ENCODE results near the gene EPS8L1.

DNA sequence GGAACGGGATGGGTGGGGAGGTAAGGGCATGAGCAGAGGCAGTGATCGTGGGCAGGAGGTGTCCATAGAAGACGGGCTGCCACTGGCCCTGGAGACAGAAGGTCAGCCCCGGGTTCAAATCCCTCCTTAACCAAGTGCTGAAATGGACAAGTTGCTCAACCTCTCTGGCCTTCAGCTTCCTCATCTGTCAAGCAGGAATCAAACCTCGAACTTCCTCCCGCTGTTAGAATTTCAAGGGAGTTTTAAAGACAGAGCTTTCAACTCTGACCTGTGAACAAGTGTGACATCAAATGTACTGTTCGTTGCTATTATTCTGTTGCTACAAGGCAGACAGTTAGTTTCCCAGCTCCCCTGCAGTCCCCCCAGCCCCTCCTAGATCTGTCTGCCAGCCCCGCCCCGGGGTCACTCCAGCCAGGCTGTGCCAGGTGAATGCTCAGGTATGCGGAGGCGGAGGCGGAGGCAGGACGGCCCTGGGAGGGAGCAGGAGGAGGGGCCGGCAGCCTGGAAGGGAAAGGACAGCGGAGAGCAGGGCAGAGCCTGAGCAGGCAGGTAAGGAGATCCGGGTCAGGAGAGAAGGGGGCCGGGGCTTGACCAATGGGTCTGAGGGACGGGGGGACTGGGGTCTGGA lies at the start of gene EPS8L1:
- TF ChIP-seq, protein P1, sequence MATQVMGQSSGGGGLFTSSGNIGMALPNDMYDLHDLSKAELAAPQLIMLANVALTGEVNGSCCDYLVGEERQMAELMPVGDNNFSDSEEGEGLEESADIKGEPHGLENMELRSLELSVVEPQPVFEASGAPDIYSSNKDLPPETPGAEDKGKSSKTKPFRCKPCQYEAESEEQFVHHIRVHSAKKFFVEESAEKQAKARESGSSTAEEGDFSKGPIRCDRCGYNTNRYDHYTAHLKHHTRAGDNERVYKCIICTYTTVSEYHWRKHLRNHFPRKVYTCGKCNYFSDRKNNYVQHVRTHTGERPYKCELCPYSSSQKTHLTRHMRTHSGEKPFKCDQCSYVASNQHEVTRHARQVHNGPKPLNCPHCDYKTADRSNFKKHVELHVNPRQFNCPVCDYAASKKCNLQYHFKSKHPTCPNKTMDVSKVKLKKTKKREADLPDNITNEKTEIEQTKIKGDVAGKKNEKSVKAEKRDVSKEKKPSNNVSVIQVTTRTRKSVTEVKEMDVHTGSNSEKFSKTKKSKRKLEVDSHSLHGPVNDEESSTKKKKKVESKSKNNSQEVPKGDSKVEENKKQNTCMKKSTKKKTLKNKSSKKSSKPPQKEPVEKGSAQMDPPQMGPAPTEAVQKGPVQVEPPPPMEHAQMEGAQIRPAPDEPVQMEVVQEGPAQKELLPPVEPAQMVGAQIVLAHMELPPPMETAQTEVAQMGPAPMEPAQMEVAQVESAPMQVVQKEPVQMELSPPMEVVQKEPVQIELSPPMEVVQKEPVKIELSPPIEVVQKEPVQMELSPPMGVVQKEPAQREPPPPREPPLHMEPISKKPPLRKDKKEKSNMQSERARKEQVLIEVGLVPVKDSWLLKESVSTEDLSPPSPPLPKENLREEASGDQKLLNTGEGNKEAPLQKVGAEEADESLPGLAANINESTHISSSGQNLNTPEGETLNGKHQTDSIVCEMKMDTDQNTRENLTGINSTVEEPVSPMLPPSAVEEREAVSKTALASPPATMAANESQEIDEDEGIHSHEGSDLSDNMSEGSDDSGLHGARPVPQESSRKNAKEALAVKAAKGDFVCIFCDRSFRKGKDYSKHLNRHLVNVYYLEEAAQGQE (IDR thresholded peaks at IDR 0.05; ENCODE audit: low read depth), result no peak
- TF ChIP-seq, protein P2, sequence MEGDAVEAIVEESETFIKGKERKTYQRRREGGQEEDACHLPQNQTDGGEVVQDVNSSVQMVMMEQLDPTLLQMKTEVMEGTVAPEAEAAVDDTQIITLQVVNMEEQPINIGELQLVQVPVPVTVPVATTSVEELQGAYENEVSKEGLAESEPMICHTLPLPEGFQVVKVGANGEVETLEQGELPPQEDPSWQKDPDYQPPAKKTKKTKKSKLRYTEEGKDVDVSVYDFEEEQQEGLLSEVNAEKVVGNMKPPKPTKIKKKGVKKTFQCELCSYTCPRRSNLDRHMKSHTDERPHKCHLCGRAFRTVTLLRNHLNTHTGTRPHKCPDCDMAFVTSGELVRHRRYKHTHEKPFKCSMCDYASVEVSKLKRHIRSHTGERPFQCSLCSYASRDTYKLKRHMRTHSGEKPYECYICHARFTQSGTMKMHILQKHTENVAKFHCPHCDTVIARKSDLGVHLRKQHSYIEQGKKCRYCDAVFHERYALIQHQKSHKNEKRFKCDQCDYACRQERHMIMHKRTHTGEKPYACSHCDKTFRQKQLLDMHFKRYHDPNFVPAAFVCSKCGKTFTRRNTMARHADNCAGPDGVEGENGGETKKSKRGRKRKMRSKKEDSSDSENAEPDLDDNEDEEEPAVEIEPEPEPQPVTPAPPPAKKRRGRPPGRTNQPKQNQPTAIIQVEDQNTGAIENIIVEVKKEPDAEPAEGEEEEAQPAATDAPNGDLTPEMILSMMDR (IDR thresholded peaks at IDR 0.05 in 2 of 3, conservative IDR thresholded peaks at IDR 0.05 in 1 of 3; ENCODE audit: borderline replicate concordance in 1 of 3, insufficient read depth in 1 of 3, low read depth in 2 of 3, low read length in 2 of 3), result no peak
- TF ChIP-seq EZH2 (IDR thresholded peaks at IDR 0.05) (no peak), SP1 (IDR thresholded peaks at IDR 0.05; ENCODE audit: low read depth) (peak; percentile 25; the same call in 1 of the 2 replicates), EGR1 (IDR thresholded peaks at IDR 0.05; ENCODE audit: low read depth) (peak; percentile 96), POLR2A (IDR thresholded peaks at IDR 0.05; ENCODE audit: borderline replicate concordance, extremely low read depth, insufficient read depth, insufficient read length) (no peak), ZNF274 (IDR thresholded peaks at IDR 0.05; ENCODE audit: low read depth, low read length) (no peak), CEBPB (IDR thresholded peaks at IDR 0.05; ENCODE audit: low read depth) (no peak)
- TF ChIP-seq, protein P3, sequence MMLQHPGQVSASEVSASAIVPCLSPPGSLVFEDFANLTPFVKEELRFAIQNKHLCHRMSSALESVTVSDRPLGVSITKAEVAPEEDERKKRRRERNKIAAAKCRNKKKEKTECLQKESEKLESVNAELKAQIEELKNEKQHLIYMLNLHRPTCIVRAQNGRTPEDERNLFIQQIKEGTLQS (IDR thresholded peaks at IDR 0.05), result no peak
- TF ChIP-seq, protein P4, sequence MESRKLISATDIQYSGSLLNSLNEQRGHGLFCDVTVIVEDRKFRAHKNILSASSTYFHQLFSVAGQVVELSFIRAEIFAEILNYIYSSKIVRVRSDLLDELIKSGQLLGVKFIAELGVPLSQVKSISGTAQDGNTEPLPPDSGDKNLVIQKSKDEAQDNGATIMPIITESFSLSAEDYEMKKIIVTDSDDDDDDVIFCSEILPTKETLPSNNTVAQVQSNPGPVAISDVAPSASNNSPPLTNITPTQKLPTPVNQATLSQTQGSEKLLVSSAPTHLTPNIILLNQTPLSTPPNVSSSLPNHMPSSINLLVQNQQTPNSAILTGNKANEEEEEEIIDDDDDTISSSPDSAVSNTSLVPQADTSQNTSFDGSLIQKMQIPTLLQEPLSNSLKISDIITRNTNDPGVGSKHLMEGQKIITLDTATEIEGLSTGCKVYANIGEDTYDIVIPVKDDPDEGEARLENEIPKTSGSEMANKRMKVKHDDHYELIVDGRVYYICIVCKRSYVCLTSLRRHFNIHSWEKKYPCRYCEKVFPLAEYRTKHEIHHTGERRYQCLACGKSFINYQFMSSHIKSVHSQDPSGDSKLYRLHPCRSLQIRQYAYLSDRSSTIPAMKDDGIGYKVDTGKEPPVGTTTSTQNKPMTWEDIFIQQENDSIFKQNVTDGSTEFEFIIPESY (IDR thresholded peaks at IDR 0.05; ENCODE audit: extremely low read depth, insufficient replicate concordance, low read length), result no peak
- TF ChIP-seq, protein P5, sequence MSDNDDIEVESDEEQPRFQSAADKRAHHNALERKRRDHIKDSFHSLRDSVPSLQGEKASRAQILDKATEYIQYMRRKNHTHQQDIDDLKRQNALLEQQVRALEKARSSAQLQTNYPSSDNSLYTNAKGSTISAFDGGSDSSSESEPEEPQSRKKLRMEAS (IDR thresholded peaks at IDR 0.05), result no peak

Data from HCT116 (cell line).